ENCODE measurements around the gene OSBPL6.

- TF ChIP-seq POLR2A (IDR thresholded peaks at IDR 0.05) (no peak), CTCF (IDR thresholded peaks at IDR 0.05) (no peak)
These were observed 36.1 kb downstream of the OSBPL6 start for GRCh38 chr2:178230396-178230795.

Measured in uterus (tissue), 2 donors.